ENCODE measurements around the gene REEP6.
"Not testable (repeated sequence)": the region's sequence is repeated elsewhere in the genome, so short reads cannot be mapped to it uniquely, and the experiment has no call there.

Gene REEP6

DNA sequence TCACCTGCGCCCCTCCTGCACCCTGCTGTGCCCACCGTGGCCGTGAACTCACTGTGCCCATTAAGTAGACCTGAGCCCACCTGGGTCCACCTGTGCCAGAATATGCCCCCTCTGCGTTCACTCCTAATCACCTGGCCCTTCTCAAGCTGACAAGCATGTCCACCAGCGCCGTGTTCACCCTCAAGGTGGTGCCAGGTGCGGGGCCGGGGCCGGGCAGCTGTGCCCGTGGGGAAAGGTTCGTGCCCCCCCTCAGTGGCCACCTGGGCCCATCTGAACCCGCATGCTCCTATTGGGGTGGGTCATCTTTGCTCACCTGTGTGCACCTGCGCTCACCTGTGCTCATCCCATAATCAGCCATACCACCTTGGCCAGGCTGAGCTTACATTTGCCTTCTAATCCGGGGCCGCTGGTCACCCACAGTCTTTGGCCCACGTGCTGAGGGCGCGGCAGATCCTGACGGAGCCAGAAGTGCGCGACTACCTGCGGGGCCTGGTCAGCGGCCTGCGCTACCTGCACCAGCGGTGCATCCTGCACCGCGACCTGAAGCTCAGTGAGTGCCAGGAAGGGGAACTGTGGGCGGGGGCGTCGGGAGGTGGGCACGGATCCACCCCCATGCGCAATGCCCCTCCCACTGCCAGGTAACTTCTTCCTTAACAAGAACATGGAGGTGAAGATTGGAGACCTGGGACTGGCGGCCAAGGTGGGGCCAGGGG, 35.2 kb downstream of the REEP6 start:
- no peak for DNase-seq

DNA sequence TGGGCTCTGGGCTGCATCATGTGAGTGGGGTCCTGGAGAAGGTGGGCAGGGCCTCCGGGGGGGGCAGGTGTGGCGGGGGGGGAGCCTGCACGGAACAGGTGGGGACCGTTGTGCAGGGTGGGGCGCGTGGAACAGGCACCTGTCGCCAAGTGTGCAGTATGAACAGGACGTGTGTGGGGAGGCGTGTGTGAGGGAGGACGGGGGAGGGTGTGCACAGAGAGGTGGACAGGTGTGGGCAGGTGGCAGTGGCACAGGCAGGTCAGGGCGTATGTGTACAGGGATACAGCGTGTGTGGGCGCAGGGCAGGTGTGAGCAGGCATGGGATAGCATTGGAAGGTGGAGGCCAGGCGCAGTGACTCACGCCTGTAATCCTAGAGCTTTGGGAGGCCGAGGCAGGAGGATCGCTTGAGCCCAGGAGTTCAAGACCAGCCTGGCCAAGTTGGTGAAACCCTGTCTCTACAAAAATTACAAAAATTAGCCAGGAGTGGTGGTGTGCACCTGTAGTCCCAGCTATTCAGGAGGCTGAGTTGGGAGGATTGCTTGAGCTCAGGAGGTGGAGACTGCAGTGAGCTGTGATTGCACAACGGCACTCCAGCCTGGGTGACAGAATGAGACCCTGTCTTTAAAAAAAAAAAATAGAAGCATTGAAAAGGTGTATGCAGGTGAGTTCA, 36.1 kb downstream of the REEP6 start:
- no peak for DNase-seq

DNA sequence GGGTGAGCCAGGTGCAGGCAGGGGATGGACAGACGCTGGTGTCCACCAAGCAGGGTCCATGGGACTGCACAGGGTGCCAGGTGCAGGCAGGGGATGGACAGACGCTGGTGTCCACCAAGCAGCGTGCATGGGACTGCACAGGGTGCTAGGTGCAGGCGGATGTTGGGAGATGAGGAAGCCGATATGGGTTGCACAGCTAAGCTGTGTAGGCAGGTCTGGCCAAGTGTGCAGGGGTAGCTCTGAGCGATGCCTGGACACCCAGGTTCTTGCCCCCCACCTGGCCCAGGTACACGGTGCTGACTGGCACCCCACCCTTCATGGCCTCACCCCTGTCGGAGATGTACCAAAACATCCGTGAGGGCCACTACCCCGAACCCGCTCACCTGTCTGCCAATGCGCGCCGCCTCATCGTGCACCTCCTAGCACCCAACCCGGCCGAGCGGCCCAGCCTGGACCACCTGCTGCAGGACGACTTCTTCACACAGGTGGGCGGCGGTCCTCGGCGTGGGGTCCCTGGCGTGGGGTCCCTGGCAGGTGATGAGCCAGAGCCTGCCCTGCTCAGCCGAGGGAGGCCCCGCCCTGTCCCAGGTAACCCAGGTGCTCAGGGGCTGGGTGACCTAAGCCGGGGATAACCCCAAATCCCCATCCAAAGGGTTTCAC, 36.8 kb downstream of the REEP6 start:
- DNase-seq = no peak

DNA sequence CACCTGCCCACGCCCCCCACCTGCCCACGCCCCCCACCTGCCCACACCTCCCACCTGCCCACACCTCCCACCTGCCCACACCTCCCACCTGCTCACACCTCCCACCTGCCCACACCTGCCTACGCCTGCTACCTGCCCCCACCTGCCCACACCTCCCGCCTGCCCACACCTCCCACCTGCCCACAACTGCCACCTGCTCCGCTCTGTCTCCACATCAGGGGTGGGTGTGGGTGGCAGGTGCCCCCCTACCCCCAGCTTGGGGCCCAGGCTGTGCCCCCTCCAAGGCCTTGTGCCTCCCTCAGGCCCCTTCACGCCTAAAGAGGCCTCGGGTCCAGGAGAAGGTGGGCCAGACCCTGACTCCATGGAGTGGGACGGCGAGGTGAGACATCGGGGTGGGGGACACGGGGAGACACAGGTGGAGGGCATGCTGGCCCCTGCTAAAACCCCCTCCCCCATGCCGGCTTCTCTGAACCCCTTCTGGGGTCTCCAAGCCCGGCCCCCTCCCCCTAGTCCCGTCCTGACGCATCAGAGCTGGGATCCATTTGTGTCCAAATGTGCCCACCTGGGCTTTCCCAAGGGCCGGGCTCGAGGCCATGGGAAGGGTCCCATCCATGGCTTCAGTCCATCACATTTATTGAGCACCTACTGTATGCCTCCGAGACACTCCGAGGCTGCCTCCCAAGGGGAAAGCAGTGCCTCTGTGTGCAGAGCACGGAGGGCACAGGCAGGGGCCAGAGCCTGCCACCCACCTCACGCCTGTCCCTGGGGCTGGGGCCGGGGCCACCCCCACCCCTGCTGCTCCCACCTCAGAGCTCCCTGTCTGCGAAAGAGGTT, 37.8 kb downstream of the REEP6 start:
- no peak for DNase-seq

DNA sequence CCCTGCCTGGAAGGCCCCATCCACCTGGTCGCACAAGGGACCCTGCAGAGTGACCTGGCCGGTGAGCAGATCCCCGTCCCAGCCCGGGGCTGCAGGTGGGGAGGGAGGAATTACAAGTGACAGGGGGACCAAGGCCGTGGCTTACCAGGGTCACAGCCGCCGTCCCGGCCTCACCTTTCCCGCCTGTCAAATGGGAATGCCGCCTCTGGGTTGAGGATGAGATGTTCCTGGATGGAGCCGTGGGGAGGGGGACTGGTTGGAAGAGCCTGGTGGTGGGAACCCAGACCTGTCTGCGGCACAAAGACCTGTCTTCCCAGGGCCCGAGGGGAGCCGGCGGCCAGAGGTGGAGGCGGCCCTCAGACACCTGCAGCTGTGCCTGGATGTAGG, 38.4 kb downstream of the REEP6 start:
- DNase-seq = no peak

DNA sequence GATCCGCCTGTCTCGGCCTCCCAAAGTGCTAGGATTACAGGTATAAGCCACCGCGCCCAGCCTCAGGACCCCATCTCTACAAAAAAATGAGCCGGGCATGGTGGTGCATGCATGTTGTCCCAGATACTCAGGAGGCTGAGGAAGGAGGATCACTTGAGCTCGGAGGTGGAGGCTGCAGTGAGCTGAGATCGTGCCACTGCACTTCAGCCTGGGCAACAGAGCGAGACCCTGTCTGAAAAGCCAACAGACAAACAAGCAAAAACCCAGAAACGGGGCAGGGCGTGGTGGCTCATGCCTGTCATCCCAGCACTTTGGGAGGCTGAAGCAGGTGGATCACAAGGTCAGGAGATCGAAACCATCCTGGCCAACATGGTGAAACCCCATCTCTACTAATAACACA, 39.9 kb downstream of the REEP6 start:
- DNase-seq = not testable (repeated sequence)

DNA sequence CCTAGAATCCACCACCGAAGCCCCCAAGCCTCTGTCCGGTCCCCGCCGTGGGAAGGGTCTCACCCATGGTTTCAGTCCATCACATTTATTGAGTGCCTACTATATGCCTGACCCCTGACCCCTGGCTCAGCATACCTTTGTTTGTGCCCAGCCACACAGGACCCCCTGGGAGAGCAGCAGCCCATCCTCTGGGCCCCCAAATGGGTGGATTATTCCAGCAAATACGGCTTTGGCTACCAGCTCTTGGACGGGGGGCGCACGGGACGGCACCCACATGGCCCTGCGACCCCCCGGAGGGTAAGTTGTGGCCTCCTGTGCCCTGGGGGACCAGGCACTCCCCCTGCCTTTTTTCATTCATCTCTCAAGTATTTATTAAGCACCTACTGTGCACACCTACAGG, 40.6 kb downstream of the REEP6 start:
- DNase-seq = no peak

DNA sequence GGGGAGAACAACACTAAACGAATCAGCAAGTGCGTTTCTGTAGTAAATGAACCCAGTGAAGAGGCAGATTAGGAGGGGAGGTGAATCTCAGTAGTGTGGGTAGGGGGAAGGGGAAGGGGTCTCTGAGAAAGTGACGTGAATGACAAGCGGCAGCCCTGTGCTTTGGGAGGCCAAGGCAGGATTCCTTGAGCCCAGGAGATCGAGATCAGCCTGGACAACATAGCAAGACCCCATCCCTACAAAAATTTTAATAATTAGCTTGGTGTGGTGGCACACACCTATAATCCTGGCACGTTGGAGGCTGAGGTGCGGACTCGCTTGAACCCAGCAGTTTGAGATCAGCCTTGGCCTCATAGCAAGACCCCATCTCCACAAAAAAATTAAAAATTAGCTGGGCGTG, 41.0 kb downstream of the REEP6 start:
- no peak for DNase-seq

DNA sequence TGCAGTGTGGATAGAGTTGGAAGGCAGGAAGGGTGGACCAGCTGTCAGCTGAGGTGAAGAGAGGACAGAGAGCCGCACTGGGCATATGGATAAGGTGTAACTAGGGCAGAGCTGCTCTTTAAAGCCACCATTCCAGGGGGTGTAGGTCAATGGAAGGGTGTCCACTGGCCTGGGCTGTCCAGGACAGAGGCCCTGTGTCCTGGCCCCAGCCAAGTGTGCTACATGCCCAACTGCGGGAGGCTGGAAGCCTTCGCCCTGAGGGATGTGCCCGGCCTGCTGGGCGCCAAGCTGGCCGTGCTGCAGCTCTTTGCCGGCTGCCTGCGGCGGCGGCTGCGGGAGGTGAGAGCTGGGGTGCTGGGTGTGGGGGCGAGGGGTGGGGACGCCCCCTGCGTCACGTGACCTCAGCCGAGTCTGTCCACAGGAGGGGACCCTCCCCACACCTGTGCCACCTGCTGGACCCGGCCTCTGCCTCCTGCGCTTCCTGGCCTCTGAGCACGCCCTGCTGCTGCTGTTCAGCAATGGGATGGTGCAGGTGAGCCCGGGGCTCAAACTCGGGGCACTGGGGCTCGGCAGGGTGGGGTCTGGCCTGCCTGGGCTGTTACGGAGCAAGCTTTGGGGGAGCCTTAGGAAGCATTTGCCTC, 42.6 kb downstream of the REEP6 start:
- no peak for DNase-seq

DNA sequence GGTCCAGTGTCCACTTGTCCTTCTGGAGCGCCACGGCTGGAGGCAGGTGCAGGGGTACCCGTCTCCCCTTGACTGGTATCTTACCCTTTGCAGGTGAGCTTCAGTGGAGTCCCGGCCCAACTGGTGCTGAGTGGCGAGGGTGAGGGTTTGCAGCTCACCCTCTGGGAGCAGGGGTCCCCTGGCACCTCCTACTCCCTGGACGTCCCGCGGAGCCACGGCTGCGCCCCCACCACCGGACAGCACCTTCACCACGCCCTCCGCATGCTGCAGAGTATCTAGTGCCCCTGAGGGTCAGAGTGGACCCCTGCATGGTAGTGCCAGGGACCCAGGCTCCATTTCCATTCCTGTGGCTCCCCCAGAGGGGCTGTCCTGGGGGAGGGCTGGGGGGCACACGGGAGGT, 44.0 kb downstream of the REEP6 start:
- no peak for DNase-seq

DNA sequence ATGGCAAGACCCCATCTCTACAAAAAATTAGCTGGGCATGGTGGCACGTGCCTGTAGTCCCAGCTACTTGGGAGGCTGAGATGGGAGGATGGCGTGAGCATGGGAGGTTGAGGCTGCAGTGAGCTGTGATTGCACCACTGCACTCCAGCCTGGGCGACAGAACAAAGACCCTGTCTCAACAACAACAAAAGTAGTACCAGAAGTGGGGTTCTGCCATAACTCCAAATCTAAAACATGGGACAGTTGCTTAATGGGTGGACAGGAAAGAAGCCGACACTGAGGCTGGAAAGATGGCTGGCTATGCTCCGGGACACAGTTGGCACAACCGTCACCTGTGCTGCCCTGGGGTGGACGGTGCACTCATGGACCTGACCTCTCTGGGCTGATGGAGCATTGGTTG, 44.7 kb downstream of the REEP6 start:
- not testable (repeated sequence) for DNase-seq

DNA sequence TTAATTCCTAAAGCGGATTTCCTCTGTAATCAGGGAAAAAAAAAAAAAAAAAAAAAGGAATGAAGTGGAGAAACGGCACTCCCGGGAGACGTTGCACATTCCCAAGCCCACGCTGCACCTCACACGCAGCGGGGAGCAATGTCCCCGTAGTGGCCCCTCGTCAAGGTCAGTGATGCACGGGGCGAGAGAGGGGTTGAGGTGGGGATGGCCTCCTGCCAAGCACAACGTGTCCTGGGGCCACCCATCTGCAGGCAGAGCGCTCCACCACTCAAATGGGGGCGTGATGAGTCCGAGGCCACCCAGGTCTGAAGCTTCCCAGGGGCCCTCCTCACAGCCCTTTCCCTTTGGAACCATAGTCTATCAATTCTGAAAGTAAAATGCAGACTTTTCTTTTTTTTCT, 48.0 kb downstream of the REEP6 start:
- DNase-seq = no peak

DNA sequence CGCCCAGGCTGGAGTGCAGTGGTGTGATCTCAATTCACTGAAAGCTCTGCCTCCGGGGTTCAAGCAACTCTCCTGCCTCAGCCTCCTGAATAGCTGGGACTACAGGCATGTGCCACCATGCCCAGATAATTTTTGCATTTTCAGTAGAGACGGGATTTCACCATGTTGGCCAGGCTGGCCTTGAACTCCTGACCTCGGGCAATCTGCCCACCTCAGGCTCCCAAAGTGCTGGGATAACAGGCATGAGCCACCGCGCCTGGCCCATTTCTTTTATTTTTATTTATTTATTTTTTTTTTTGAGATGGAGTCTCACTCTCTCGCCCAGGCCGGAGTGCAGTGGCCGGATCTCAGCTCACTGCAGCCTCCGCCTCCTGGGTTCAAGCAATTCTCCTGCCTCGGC, 48.8 kb downstream of the REEP6 start:
- DNase-seq = not testable (repeated sequence)

DNA sequence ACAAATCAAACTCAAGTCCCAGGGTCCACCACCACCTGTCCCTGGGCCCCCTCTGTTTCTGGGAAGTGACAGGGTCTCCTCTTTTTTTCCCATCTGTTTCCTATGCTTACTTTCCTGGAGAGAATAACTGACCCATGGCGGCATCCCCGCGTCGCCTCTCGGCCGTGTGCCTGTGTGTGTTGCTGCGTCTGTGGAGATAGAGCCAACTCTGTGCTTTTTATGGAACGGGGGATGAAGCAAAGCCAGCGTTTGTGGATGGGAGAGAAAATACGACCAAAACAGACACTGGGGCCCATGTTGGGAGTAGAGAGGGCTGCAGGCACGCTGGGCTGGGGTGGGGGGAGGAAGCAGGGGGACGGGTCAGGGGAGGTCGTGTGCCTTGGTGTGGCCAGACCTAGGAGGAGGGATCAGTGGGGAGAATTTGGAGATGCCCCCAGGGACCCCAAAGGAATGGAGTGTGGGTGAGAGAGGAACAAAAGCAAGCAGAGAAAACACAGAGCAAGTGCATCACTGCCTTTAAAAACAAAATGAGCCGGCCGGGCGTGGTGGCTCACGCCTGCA, 49.5 kb downstream of the REEP6 start:
- DNase-seq = no peak
